ENCODE measurements around the gene SERPINB13. TPM values are rescaled to one million over a fixed set of nuclear protein-coding genes. Genes with fewer than 3 reads are reported as not detected.
A peak's percentile ranks its signal among the peaks of the same experiment; 100 is the strongest.

The SERPINB13 gene
- total and polyA plus RNA-seq, 7 donors = 0.01 to 1.8 TPM; not detected in 5

GRCh38 chr18:63567276-63567675 lies 19.9 kb upstream of the SERPINB13 start:
- no peaks in the 10 kb centered on the region for H3K9me3 ChIP-seq
- intact Hi-C loops (cut with DNase I) = no loop called here
- no peak for TF ChIP-seq POLR2A (IDR thresholded peaks at IDR 0.05)
- no peak for TF ChIP-seq CTCF (IDR thresholded peaks at IDR 0.05)
- TF ChIP-seq POLR2AphosphoS5 (IDR thresholded peaks at IDR 0.05) = no peak
- TF ChIP-seq EP300 (IDR thresholded peaks at IDR 0.05) = no peak
- peaks cover 0 to 33% (median 15%) of the 10 kb centered on the region in 4 donors for H3K4me1 ChIP-seq
- H3K4me3 ChIP-seq = no peak overlapping the region
- no peaks in the 10 kb centered on the region for H3K27me3 ChIP-seq
- DNase-seq = no peak
- no peaks in the 10 kb centered on the region for H3K36me3 ChIP-seq
- WGBS, 2 donors = 80 to 81% methylated on average over 5 of the region's 5 CpGs
- no peak overlapping the region for H3K27ac ChIP-seq

- no peaks in the 10 kb centered on the region for H3K9me3 ChIP-seq
These were observed 19.3 kb upstream of the SERPINB13 start for GRCh38 chr18:63567825-63568224.

GRCh38 chr18:63570721-63571120 lies 16.4 kb upstream of the SERPINB13 start:
- no peak for DNase-seq
- TF ChIP-seq EP300 (IDR thresholded peaks at IDR 0.05) (no peak), CTCF (IDR thresholded peaks at IDR 0.05) (no peak), POLR2AphosphoS5 (IDR thresholded peaks at IDR 0.05) (no peak), POLR2A (IDR thresholded peaks at IDR 0.05) (no peak)
- Histone ChIP-seq H3K4me3 (no peak overlapping the region), H3K36me3 (no peaks in the 10 kb centered on the region), H3K9me3 (no peaks in the 10 kb centered on the region), H3K27me3 (no peaks in the 10 kb centered on the region), H3K27ac (no peak overlapping the region), H3K4me1 (peaks cover 0 to 17% (median 5%) of the 10 kb centered on the region in 4 donors)
- whole genome bisulfite sequencing, 2 donors = 74 to 75% methylated on average over 6 of the region's 6 CpGs
- intact Hi-C loops (cut with DNase I) = no loop called here

More at GRCh38 chr18:63567825-63568224, 19.3 kb upstream of the SERPINB13 start:
- H3K36me3 ChIP-seq = no peaks in the 10 kb centered on the region
- TF ChIP-seq POLR2A (IDR thresholded peaks at IDR 0.05) = no peak
- intact Hi-C loops (cut with DNase I) = no loop called here
- 73 to 80% methylated on average over 9 of the region's 9 CpGs for WGBS, 2 donors
- H3K4me1 ChIP-seq = peaks cover 0 to 33% (median 15%) of the 10 kb centered on the region in 4 donors
- H3K4me3 ChIP-seq = no peak overlapping the region
- no peak for DNase-seq
- no peaks in the 10 kb centered on the region for H3K27me3 ChIP-seq
- H3K27ac ChIP-seq = no peak overlapping the region

- intact Hi-C loops (cut with DNase I) = no loop called here
- no peaks in the 10 kb centered on the region for H3K9me3 ChIP-seq
- H3K4me1 ChIP-seq = peaks cover 0 to 8% (median 0%) of the 10 kb centered on the region in 4 donors
- no peak overlapping the region for H3K27ac ChIP-seq
- H3K27me3 ChIP-seq = no peaks in the 10 kb centered on the region
- no peaks in the 10 kb centered on the region for H3K36me3 ChIP-seq
- TF ChIP-seq POLR2AphosphoS5 (IDR thresholded peaks at IDR 0.05) (no peak), CTCF (IDR thresholded peaks at IDR 0.05) (no peak), POLR2A (IDR thresholded peaks at IDR 0.05) (no peak), EP300 (IDR thresholded peaks at IDR 0.05) (no peak)
- no peak overlapping the region for H3K4me3 ChIP-seq
- no peak for DNase-seq
These were observed 11.5 kb upstream of the SERPINB13 start for GRCh38 chr18:63575681-63576080.

GRCh38 chr18:63578357-63578958 lies 8.7 kb upstream of the SERPINB13 start:
- intact Hi-C loops (cut with DNase I) = loop anchor here (2.0 kb wide), 1 partner anchor 60 kb away; no protein-coding TSS in a partner anchor
- no peak overlapping the region for H3K27ac ChIP-seq
- no peak for DNase-seq
- peak; percentile 7 to 61 (median 52) for TF ChIP-seq CTCF (IDR thresholded peaks at IDR 0.05)
- no peak for TF ChIP-seq POLR2AphosphoS5 (IDR thresholded peaks at IDR 0.05)
- no peak for TF ChIP-seq EP300 (IDR thresholded peaks at IDR 0.05)
- TF ChIP-seq POLR2A (IDR thresholded peaks at IDR 0.05) = no peak
- no peaks in the 10 kb centered on the region for H3K27me3 ChIP-seq
- WGBS, 2 donors = 4 to 23% methylated on average over 5 of the region's 5 CpGs
- H3K9me3 ChIP-seq = no peaks in the 10 kb centered on the region
- H3K36me3 ChIP-seq = no peaks in the 10 kb centered on the region
- H3K4me1 ChIP-seq = peaks cover 0 to 12% (median 2%) of the 10 kb centered on the region in 4 donors
- H3K4me3 ChIP-seq = no peak overlapping the region

All from sigmoid colon (tissue), 7 donors.